Activated B cell treated with CpG ODN at 0.5 μM for 24 hours (primary cell): ENCODE results near the gene VDR. TPM values are rescaled to one million over a fixed set of nuclear protein-coding genes. Genes with fewer than 3 reads are reported as not detected.

Experiments used
- ATAC-seq: fragments of 200-7000 bp; cut with Tn5 transposase; one replicate; pipeline ENCODE4 v1.10.0; 2021; ENCODE audit warnings: low read depth, mild to moderate bottlenecking, moderate library complexity
- CTCF ChIA-PET: fragments of 350-600 bp; sonication (Branson Sonifier 250); formaldehyde crosslinking; loops from one replicate; lab custom pipeline; 2021; ENCODE audit warnings: antibody characterized with exemption; lab: Charles Lee
- POLR2A ChIA-PET: fragments of 350-600 bp; sonication (Branson Sonifier 250); formaldehyde crosslinking; loops from one replicate; lab custom pipeline; 2021; ENCODE audit warnings: antibody characterized with exemption; lab: Charles Lee
- DNase-seq: peaks from one replicate; pipeline ENCODE4 v3.0.0; 2022
- H3K27ac Mint-ChIP-seq: one replicate; pipeline ENCODE4 v1.8.0; 2020; ENCODE audit warnings: mixed read lengths
- H3K27me3 Mint-ChIP-seq: one replicate; pipeline ENCODE4 v1.8.0; 2021; ENCODE audit warnings: mixed read lengths
- H3K36me3 Mint-ChIP-seq: one replicate; pipeline ENCODE4 v1.8.0; 2021; ENCODE audit warnings: low read depth, mixed read lengths
- H3K4me1 Mint-ChIP-seq: one replicate; pipeline ENCODE4 v1.8.0; 2021; ENCODE audit warnings: mixed read lengths
- H3K4me3 Mint-ChIP-seq: one replicate; pipeline ENCODE4 v1.8.0; 2020; ENCODE audit warnings: mild to moderate bottlenecking, mixed read lengths
- H3K9me3 Mint-ChIP-seq: one replicate; pipeline ENCODE4 v1.8.0; 2020; ENCODE audit warnings: mixed read lengths
- intact Hi-C: fragments of 100-400 bp; cut with micrococcal nuclease; formaldehyde crosslinking; loops from one replicate; pipeline ENCODE4 v1.15.1; 2024
- total RNA-seq: library from RNA; stranded (reverse); gene quantifications from 2 replicates; pipeline ENCODE4 v1.2.3, GENCODE V29; 2022
- TF ChIP-seq, protein P1 (sequence below): fragments of 200-600 bp; IDR thresholded peaks from one replicate; pipeline ENCODE4 v1.8.0; 2022; ENCODE audit warnings: antibody characterized with exemption, mild to moderate bottlenecking

The VDR gene
- total RNA-seq, 1 donor from 2014 or later, result 0.86 TPM

DNA sequence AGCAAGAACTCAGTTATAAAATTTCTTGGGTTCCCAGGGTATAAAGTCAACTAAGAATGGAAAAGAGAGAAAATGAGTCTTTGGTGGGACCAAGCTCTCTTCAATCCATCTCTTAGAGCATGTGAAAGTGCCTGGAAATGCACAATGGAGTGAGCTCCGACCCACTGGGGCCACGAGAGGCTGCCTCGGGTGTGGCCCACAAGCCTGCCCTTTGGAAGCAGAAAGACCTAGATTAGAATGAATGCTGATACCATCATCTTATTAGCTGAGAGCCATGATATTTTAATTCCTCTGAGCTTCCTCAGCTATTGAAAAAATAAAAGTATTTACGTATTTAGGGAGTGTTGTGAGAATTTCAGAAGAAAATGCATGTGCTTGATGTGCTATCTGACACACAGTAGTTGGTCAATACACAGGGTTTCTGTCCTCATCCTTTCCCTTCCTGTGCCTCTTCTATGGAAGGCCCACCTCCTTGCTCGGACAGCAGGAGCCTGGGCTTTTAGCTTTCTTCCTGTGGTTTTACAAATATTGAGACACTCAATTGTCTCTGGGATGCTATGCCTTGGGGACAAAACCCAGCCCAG lies 42.5 kb downstream of the VDR start:
- no peaks in the 10 kb centered on the region for H3K36me3 Mint-ChIP-seq
- POLR2A ChIA-PET, result no interaction called here
- CTCF ChIA-PET, result interaction anchor here (1.9 kb wide), 1 partner anchor 24 kb away, joined by 5 read pairs; no protein-coding TSS in a partner anchor
- no peaks in the 10 kb centered on the region for H3K9me3 Mint-ChIP-seq
- ATAC-seq (no peak), DNase-seq (no peak)
- H3K27me3 Mint-ChIP-seq, result no peaks in the 10 kb centered on the region
- no peak overlapping the region for H3K4me3 Mint-ChIP-seq
- no peak overlapping the region for H3K27ac Mint-ChIP-seq
- intact Hi-C loops, result no loop called here
- TF ChIP-seq, protein P1, sequence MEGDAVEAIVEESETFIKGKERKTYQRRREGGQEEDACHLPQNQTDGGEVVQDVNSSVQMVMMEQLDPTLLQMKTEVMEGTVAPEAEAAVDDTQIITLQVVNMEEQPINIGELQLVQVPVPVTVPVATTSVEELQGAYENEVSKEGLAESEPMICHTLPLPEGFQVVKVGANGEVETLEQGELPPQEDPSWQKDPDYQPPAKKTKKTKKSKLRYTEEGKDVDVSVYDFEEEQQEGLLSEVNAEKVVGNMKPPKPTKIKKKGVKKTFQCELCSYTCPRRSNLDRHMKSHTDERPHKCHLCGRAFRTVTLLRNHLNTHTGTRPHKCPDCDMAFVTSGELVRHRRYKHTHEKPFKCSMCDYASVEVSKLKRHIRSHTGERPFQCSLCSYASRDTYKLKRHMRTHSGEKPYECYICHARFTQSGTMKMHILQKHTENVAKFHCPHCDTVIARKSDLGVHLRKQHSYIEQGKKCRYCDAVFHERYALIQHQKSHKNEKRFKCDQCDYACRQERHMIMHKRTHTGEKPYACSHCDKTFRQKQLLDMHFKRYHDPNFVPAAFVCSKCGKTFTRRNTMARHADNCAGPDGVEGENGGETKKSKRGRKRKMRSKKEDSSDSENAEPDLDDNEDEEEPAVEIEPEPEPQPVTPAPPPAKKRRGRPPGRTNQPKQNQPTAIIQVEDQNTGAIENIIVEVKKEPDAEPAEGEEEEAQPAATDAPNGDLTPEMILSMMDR, result no peak
- H3K4me1 Mint-ChIP-seq, result peaks cover 1% of the 10 kb centered on the region

DNA sequence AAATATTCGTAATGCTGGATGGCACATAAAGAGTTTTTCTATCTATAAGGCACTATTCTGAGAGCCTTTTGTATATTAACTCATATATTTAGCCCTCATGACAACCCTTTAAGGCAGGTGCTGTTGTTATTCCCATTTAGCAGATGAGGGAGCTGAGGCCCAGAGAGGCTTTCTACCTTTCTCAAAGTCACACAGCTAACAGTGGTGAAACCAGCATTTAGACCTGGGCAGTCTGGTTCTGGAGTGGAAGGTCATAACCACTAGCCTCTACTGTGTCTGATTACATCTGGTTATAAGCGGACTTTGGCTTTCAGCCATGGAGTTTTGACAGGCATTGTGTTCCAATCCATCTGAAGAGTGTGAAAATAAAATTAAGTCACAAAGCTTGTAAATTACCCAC lies 43.9 kb downstream of the VDR start:
- TF ChIP-seq, protein P1, result no peak
- no peaks in the 10 kb centered on the region for H3K27me3 Mint-ChIP-seq
- no peak overlapping the region for H3K27ac Mint-ChIP-seq
- no peaks in the 10 kb centered on the region for H3K9me3 Mint-ChIP-seq
- CTCF ChIA-PET, result interaction anchor here (1.1 kb wide), 1 partner anchor 22 kb away, joined by 3 read pairs; no protein-coding TSS in a partner anchor
- no peaks in the 10 kb centered on the region for H3K4me1 Mint-ChIP-seq
- no peaks in the 10 kb centered on the region for H3K36me3 Mint-ChIP-seq
- intact Hi-C loops, result no loop called here
- ATAC-seq (no peak), DNase-seq (no peak)
- no peak overlapping the region for H3K4me3 Mint-ChIP-seq
- POLR2A ChIA-PET, result no interaction called here

DNA sequence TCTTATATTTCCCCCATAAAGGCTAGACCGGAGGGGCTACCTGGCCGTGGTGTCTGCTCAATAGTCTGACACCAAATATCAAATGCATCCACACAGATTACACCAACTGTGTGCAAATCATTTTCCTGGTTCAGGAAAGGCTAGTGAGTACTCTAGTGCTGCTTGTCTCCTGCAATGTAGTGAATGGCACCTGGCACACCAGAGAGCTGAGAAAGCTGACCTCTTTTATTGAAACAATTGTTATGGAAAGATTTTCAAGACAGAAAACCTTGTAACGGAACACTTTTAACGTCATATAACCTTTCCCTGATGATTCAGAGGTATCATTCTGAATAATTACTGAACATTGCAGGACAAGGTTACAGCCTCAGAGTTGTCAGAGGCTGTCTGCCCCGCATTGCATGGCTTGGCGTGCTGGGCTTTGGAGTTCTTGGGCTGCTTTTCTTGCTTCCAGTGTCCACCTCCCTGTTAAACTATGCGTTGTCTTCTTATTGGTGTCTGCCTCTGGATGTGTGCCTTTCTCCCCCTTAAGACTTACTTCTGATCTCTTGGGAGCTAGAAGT lies 44.4 kb downstream of the VDR start:
- intact Hi-C loops, result no loop called here
- POLR2A ChIA-PET, result no interaction called here
- no peaks in the 10 kb centered on the region for H3K36me3 Mint-ChIP-seq
- no peak overlapping the region for H3K27ac Mint-ChIP-seq
- H3K9me3 Mint-ChIP-seq, result no peaks in the 10 kb centered on the region
- CTCF ChIA-PET, result interaction anchor here (1.1 kb wide), 1 partner anchor 21 kb away, joined by 3 read pairs; no protein-coding TSS in a partner anchor
- ATAC-seq (no peak), DNase-seq (no peak)
- H3K4me3 Mint-ChIP-seq, result no peak overlapping the region
- H3K27me3 Mint-ChIP-seq, result no peaks in the 10 kb centered on the region
- H3K4me1 Mint-ChIP-seq, result no peaks in the 10 kb centered on the region
- TF ChIP-seq, protein P1, result no peak

DNA sequence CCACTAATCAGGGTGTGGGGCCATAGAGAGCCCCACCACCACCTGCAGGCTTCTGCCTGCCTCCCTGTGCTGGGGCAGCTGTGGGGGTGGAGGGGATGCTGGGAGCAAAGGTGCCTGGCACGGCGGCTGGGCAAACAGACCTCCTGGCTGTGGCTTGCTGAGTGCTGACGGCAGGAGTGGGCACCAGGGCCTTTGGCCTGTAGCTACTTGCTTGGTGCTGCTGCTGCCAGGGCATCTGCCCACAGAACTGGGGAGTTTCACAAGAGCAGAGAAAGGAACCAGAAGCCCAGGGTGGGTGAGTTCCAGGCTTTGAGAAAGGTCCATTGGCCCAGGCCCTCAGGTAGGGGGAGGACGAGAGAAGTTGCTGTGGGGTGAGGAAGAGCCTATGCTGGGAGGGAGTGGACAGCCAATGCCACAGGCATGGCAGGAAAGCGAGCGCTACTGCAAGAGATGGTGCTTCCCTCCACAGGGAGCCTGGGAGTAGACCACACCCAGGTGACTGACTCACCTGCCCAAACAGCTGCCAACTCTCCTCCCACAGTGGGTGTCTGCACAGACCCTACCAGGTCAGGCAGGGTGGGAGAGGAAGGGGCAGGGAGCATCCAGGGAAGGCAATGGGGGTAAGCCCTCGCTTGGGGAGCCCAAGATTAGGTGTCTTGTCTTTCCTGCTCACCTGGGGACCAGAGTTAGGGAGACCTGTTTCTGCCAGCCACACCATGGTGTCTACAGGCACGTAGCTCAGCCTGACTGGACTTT lies 46.1 kb downstream of the VDR start:
- intact Hi-C loops, result no loop called here
- ATAC-seq (no peak), DNase-seq (no peak)
- Mint-ChIP-seq H3K27me3 (no peaks in the 10 kb centered on the region), H3K4me3 (no peak overlapping the region), H3K27ac (no peak overlapping the region), H3K36me3 (no peaks in the 10 kb centered on the region), H3K9me3 (no peaks in the 10 kb centered on the region), H3K4me1 (no peaks in the 10 kb centered on the region)
- ChIA-PET CTCF (no interaction called here), POLR2A (no interaction called here)
- TF ChIP-seq, protein P1, result no peak
